Spleen (tissue), 11 donors: ENCODE results near the gene ZNF224. TPM values are rescaled to one million over a fixed set of nuclear protein-coding genes. Genes with fewer than 3 reads are reported as not detected.

Experiments used
- DNase-seq: peaks from one replicate; pipeline ENCODE4 v3.0.0-alpha.2; 2020
- H3K27ac ChIP-seq, 8 donors: fragments of 200-600 bp; sonication (generic) in 7 of 8; 1 replicate in 4 of 8; 2 replicates in 4 of 8; pipeline versions ENCODE4 v1.5.0 to v1.8.0; 2016 to 2021; ENCODE audit warnings: inconsistent platforms in 4 of 8, mild to moderate bottlenecking in 4 of 8, moderate library complexity in 1 of 8
- H3K27me3 ChIP-seq, 7 donors: fragments of 200-600 bp; sonication (generic) in 6 of 7; replicated peaks in 1 of 7; 1 replicate in 4 of 7; 2 replicates in 3 of 7; pipeline versions ENCODE4 v1.5.0 to v1.8.0; 2016 to 2021; ENCODE audit warnings: inconsistent platforms in 3 of 7, mild to moderate bottlenecking in 1 of 7
- H3K36me3 ChIP-seq, 6 donors: fragments of 200-600 bp; sonication (generic) in 5 of 6; 1 replicate in 4 of 6; 2 replicates in 2 of 6; pipeline versions ENCODE4 v1.5.0 to v1.8.0; 2016 to 2021; ENCODE audit warnings: inconsistent platforms in 2 of 6
- H3K4me1 ChIP-seq, 6 donors: fragments of 200-600 bp; sonication (generic) in 5 of 6; 1 replicate in 3 of 6; 2 replicates in 3 of 6; pipeline versions ENCODE4 v1.5.0 to v1.8.0; 2016 to 2021; ENCODE audit warnings: inconsistent platforms in 3 of 6
- H3K4me3 ChIP-seq, 8 donors: fragments of 200-600 bp; sonication (generic) in 7 of 8; 1 replicate in 4 of 8; 2 replicates in 4 of 8; pipeline versions ENCODE4 v1.5.0 to v1.8.0; 2016 to 2021; ENCODE audit warnings: inconsistent platforms in 4 of 8, mild to moderate bottlenecking in 4 of 8, moderate library complexity in 2 of 8
- H3K9me3 ChIP-seq, 8 donors: fragments of 200-600 bp; sonication (generic) in 7 of 8; 1 replicate in 4 of 8; 2 replicates in 4 of 8; pipeline versions ENCODE4 v1.5.0 to v1.8.0; 2016 to 2021; ENCODE audit warnings: inconsistent platforms in 4 of 8
- POLR2A ChIP-seq, 3 donors: fragments of 450-650 bp; IDR thresholded peaks; one replicate each; pipeline ENCODE4 v1.5.1; 2017; ENCODE audit warnings: antibody characterized with exemption in 3 of 3, mild to moderate bottlenecking in 1 of 3
- POLR2AphosphoS5 ChIP-seq, 3 donors: sonication (generic); formaldehyde crosslinking; IDR thresholded peaks; one replicate each; pipeline ENCODE4 v1.5.1; 2017; ENCODE audit warnings: antibody characterized with exemption in 3 of 3
- WGBS, 5 donors: extraction: QIAGEN DNeasy Blood & Tissue Kit in 3 of 5; methylation state at CpG; one replicate each; pipeline versions ENCODE4 v1.1.5 to v1.1.7; 2013 to 2018; 5-methylcytosine and 5-hydroxymethylcytosine counted together
- intact Hi-C: fragments of 100-400 bp; cut with DNase I; formaldehyde crosslinking; loops from one replicate; pipeline ENCODE4 v1.15.0; 2023; ENCODE audit warnings: low total_unique reads
- polyA plus RNA-seq, 3 donors: library from polyadenylated mRNA; stranded (reverse); fragments of 200-250 nt; gene quantifications; one replicate each; pipeline ENCODE4 v1.2.1, GENCODE V29; 2013
- total RNA-seq, 7 donors: library from RNA; depleted of rRNA in 3 of 7; stranded (reverse); fragments of >200 nt in 3 of 7; fragmentation: NEBNext Ultra II Directional in 4 of 7; extraction: Animal tissue kit (Norgen Biotek cat#: 25700) in 4 of 7; gene quantifications; one replicate each; pipeline versions ENCODE4 v1.1.0 to v1.2.1, GENCODE V29; 2016 to 2021
- TF ChIP-seq, protein P1 (sequence below), 11 experiments: fragments of 200-600 bp in 7 of 11; fragments of 450-650 bp in 4 of 11; sonication (generic) in 4 of 11; IDR thresholded peaks in 8 of 11; conservative IDR thresholded peaks in 3 of 11; 1 replicate in 7 of 11; 2 replicates in 4 of 11; pipeline versions ENCODE4 v1.4.0 to v1.8.0; 2016 to 2021; ENCODE audit warnings: antibody characterized with exemption in 11 of 11, inconsistent platforms in 4 of 11, mild to moderate bottlenecking in 1 of 11
- donor health status: healthy with polysubstance abuse.
- donor health status: DM: no; HTN: no; CAD: no; lungs with moderate emphysema.
- donor health status: DM: no; HTN: no; CAD: no.
- donor health status: Bipolar disorder and iron deficiency.
- donor health status: healthy.
- donor health status: DM: no; HTN: no; CAD: no.
- donor health status: DM: yes; HTN: yes; CAD: no.

Gene ZNF224
- total and polyA plus RNA-seq, 10 donors = 15.9 to 61.8 (median 41.7) TPM

GRCh38 chr19:44069415-44069814 lies 24.7 kb upstream of the ZNF224 start:
- intact Hi-C loops = no loop called here
- H3K4me3 ChIP-seq = no peak overlapping the region
- H3K27ac ChIP-seq = no peak overlapping the region
- peaks cover 9 to 23% (median 19%) of the 10 kb centered on the region in 6 donors for H3K4me1 ChIP-seq
- peaks cover 8 to 39% (median 28%) of the 10 kb centered on the region in 6 donors for H3K36me3 ChIP-seq
- TF ChIP-seq POLR2AphosphoS5 (IDR thresholded peaks at IDR 0.05) (no peak), POLR2A (IDR thresholded peaks at IDR 0.05) (no peak)
- TF ChIP-seq, protein P1, sequence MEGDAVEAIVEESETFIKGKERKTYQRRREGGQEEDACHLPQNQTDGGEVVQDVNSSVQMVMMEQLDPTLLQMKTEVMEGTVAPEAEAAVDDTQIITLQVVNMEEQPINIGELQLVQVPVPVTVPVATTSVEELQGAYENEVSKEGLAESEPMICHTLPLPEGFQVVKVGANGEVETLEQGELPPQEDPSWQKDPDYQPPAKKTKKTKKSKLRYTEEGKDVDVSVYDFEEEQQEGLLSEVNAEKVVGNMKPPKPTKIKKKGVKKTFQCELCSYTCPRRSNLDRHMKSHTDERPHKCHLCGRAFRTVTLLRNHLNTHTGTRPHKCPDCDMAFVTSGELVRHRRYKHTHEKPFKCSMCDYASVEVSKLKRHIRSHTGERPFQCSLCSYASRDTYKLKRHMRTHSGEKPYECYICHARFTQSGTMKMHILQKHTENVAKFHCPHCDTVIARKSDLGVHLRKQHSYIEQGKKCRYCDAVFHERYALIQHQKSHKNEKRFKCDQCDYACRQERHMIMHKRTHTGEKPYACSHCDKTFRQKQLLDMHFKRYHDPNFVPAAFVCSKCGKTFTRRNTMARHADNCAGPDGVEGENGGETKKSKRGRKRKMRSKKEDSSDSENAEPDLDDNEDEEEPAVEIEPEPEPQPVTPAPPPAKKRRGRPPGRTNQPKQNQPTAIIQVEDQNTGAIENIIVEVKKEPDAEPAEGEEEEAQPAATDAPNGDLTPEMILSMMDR (IDR thresholded peaks at IDR 0.05 in 8 of 11, conservative IDR thresholded peaks at IDR 0.05 in 3 of 11) = no peak
- DNase-seq = no peak
- peaks cover 6 to 70% (median 66%) of the 10 kb centered on the region in 8 donors for H3K9me3 ChIP-seq
- H3K27me3 ChIP-seq = no peaks in the 10 kb centered on the region
- WGBS, 5 donors = 97 to 98% (median 97%) methylated on average over 1 of the region's 1 CpG

GRCh38 chr19:44071824-44072542 lies 22.2 kb upstream of the ZNF224 start, which contains the start of gene ZNF284:
ZNF284 (plus strand) TSS chr19:44072159; CDS start chr19:44076390, 4,231 bp downstream.
- intact Hi-C loops = no loop called here
- 1 to 4% (median 1%) methylated on average over 30 to 40 of the region's 40 CpGs for WGBS, 5 donors
- H3K27ac ChIP-seq = peak within 1 kb of the TSS; percentile 55 to 80 (median 68)

DNA sequence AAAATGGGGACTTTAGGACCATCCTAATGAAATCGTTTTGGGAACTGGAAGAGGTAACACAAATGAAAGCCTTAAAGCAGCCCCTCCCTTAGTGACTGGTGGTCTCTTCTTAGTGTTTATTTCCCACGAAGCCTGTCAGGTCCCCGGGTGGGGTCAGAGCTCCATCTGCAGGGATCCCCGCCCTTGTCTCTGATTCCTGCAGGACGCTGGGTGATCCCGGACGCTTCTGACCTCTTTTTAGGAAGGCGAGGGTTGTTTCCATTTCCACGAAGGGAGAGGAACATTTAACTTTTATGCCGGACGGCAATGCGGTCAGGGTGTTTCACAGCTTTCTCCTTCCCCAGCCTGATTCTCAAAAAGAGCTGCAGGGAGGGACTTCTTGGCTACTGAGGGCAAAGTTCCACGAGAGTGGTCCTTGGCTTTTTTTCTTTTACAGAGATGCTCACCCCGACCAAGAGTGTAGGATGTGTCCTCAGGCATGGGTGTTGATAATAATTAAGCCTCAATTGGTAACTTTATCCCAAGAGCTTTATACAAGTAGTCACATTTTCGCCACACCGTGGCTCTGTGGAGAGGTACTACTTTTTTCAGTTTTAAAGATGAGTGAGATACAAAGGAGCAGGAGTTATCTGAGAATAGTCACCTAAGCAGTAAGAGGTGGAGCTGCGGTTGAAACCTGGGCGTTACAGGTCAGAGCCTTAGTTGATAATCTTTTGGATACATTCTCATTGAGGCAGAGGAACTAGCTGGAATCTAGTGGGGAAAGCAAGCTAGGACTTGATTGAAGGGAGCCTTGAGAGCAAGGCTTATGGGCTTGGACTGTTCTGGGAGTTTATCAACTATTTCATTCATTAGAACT lies 21.4 kb upstream of the ZNF224 start:
- H3K9me3 ChIP-seq = peaks cover 0 to 37% (median 32%) of the 10 kb centered on the region in 8 donors
- TF ChIP-seq POLR2AphosphoS5 (IDR thresholded peaks at IDR 0.05) (no peak), POLR2A (IDR thresholded peaks at IDR 0.05) (no peak)
- TF ChIP-seq, protein P1 (IDR thresholded peaks at IDR 0.05 in 8 of 11, conservative IDR thresholded peaks at IDR 0.05 in 3 of 11) = no peak
- H3K27me3 ChIP-seq = no peaks in the 10 kb centered on the region
- H3K36me3 ChIP-seq = peaks cover 0 to 23% (median 2%) of the 10 kb centered on the region in 6 donors
- peak overlapping the region in 6 of 8 donors; percentile 55 to 80 (median 72) for H3K27ac ChIP-seq
- WGBS, 5 donors = 24 to 42% (median 29%) methylated on average over 18 of the region's 18 CpGs
- intact Hi-C loops = no loop called here
- peaks cover 9 to 23% (median 19%) of the 10 kb centered on the region in 6 donors for H3K4me1 ChIP-seq
- no peak for DNase-seq
- peak overlapping the region; percentile 44 to 88 (median 63) for H3K4me3 ChIP-seq

More at GRCh38 chr19:44071824-44072542, 22.2 kb upstream of the ZNF224 start, which contains the start of gene ZNF284:
- Histone ChIP-seq H3K4me3 (peak within 1 kb of the TSS; percentile 44 to 88 (median 63)), H3K4me1 (peaks cover 9 to 23% (median 19%) of the 10 kb centered on the region in 6 donors), H3K9me3 (peaks cover 1 to 45% (median 40%) of the 10 kb centered on the region in 8 donors), H3K27me3 (no peaks in the 10 kb centered on the region), H3K36me3 (peaks cover 0 to 24% (median 5%) of the 10 kb centered on the region in 6 donors)
- TF ChIP-seq POLR2A (IDR thresholded peaks at IDR 0.05) (no peak), POLR2AphosphoS5 (IDR thresholded peaks at IDR 0.05) (peak; percentile 54 to 88 (median 84))
- TF ChIP-seq, protein P1 (IDR thresholded peaks at IDR 0.05 in 8 of 11, conservative IDR thresholded peaks at IDR 0.05 in 3 of 11) = no peak
- peak; percentile 93 for DNase-seq
